A549 (cell line): ENCODE results near the gene MAPK12.

ENCODE experiments used
- HDAC2 ChIP-seq: fragments of 200-600 bp; sonication (generic); IDR thresholded peaks from 2 replicates; pipeline ENCODE4 v1.6.1; 2016
- HOXB5 ChIP-seq: fragments of 250-450 bp; sonication (Bioruptor Pico); IDR thresholded peaks from 2 replicates; pipeline ENCODE4 v1.5.0; 2020; ENCODE audit warnings: mild to moderate bottlenecking, moderate library complexity
- MYC ChIP-seq: IDR thresholded peaks from 2 replicates; pipeline ENCODE4 v1.6.1; 2012; ENCODE audit warnings: mild to moderate bottlenecking, inconsistent platforms, low read length, improper control_type of control experiment, borderline replicate concordance
- POLR2A ChIP-seq: IDR thresholded peaks from 2 replicates; pipeline ENCODE4 v1.6.1; 2012; ENCODE audit warnings: mild to moderate bottlenecking, low read length
- TF ChIP-seq, protein P1 (sequence below): fragments of >200 bp; sonication (Bioruptor Twin); formaldehyde crosslinking; IDR thresholded peaks from 3 replicates; pipeline ENCODE4 v1.5.1; 2016

DNA sequence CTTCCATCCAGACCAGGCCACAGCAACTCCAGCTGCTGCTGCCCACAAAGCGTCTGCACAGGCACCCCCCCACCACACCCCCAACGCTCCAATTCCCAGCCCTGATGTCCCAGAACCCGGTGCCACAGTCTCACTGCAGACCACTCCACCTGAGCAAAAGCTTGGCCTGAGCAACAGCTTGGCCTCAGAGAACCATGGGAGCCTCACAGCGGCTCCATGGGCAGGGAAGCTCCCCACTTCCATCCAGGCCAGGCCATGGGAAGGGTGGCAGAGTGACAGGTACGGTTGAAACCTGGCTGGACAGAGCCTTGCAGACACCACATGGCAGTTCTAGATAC is 32.8 kb upstream of the MAPK12 start:
- TF ChIP-seq, protein P1, sequence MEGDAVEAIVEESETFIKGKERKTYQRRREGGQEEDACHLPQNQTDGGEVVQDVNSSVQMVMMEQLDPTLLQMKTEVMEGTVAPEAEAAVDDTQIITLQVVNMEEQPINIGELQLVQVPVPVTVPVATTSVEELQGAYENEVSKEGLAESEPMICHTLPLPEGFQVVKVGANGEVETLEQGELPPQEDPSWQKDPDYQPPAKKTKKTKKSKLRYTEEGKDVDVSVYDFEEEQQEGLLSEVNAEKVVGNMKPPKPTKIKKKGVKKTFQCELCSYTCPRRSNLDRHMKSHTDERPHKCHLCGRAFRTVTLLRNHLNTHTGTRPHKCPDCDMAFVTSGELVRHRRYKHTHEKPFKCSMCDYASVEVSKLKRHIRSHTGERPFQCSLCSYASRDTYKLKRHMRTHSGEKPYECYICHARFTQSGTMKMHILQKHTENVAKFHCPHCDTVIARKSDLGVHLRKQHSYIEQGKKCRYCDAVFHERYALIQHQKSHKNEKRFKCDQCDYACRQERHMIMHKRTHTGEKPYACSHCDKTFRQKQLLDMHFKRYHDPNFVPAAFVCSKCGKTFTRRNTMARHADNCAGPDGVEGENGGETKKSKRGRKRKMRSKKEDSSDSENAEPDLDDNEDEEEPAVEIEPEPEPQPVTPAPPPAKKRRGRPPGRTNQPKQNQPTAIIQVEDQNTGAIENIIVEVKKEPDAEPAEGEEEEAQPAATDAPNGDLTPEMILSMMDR = no peak
- TF ChIP-seq POLR2A (no peak), HDAC2 (no peak), MYC (no peak), HOXB5 (CRISPR knock-in tag) (no peak)
